ENCODE data around the gene SERPINE1.
"Not testable (repeated sequence)": the region's sequence is repeated elsewhere in the genome, so short reads cannot be mapped to it uniquely, and the experiment has no call there.

The SERPINE1 gene

GRCh38 chr7:101122933-101123702 lies 3.8 kb upstream of the SERPINE1 start:
- WGBS (ENCODE audit: insufficient coverage, insufficient read length) = no CpG with 5 or more reads among the region's 11 CpGs
- H3K4me3 ChIP-seq (ENCODE audit: low read length) = no peak overlapping the region
- H3K27me3 ChIP-seq (ENCODE audit: control insufficient read depth, insufficient read depth, low read length) = no peaks in the 10 kb centered on the region
- no peak for DNase-seq (ENCODE audit: low read depth, low spot score)
- H3K36me3 ChIP-seq (ENCODE audit: control insufficient read depth, insufficient read depth, low read length) = no peaks in the 10 kb centered on the region
- H3K4me1 ChIP-seq (ENCODE audit: control insufficient read depth, insufficient read depth, low read length) = peaks cover 7% of the 10 kb centered on the region; the same call in 1 of the 2 replicates
- no peak overlapping the region for H3K27ac ChIP-seq (ENCODE audit: low read length)
- H3K9me3 ChIP-seq (ENCODE audit: control insufficient read depth, insufficient read depth, low read length) = no peaks in the 10 kb centered on the region

DNA sequence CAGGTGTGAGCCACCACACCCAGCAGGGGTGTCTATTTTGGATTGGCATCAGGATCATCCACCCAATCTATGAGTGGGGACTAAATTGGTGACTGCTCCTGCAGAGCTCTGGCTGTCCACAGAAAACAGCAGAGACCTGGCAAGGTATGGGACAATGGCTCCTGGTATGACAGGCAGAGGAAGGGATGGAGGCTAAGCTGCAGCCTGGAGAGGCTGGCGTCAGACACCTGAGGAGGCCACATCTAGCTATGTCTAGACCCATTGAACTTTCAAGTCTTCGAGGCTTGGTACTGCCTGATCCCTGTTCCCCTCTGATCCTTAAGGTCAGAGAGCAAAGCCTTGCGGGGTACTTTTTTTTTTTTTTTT lies 3.2 kb upstream of the SERPINE1 start:
- H3K27me3 ChIP-seq (ENCODE audit: control insufficient read depth, insufficient read depth, low read length) = no peaks in the 10 kb centered on the region
- no peak overlapping the region for H3K27ac ChIP-seq (ENCODE audit: low read length)
- WGBS (ENCODE audit: insufficient coverage, insufficient read length) = no CpG with 5 or more reads among the region's 3 CpGs
- H3K4me3 ChIP-seq (ENCODE audit: low read length) = no peak overlapping the region
- no peaks in the 10 kb centered on the region for H3K9me3 ChIP-seq (ENCODE audit: control insufficient read depth, insufficient read depth, low read length)
- no peaks in the 10 kb centered on the region for H3K36me3 ChIP-seq (ENCODE audit: control insufficient read depth, insufficient read depth, low read length)
- DNase-seq (ENCODE audit: low read depth, low spot score) = no peak
- H3K4me1 ChIP-seq (ENCODE audit: control insufficient read depth, insufficient read depth, low read length) = peaks cover 9% of the 10 kb centered on the region

- no CpG with 5 or more reads among the region's 7 CpGs for WGBS (ENCODE audit: insufficient coverage, insufficient read length)
- no peaks in the 10 kb centered on the region for H3K27me3 ChIP-seq (ENCODE audit: control insufficient read depth, insufficient read depth, low read length)
- H3K36me3 ChIP-seq (ENCODE audit: control insufficient read depth, insufficient read depth, low read length) = no peaks in the 10 kb centered on the region
- peaks cover 9% of the 10 kb centered on the region for H3K4me1 ChIP-seq (ENCODE audit: control insufficient read depth, insufficient read depth, low read length)
- no peak overlapping the region for H3K27ac ChIP-seq (ENCODE audit: low read length)
- no peaks in the 10 kb centered on the region for H3K9me3 ChIP-seq (ENCODE audit: control insufficient read depth, insufficient read depth, low read length)
- H3K4me3 ChIP-seq (ENCODE audit: low read length) = no peak overlapping the region
- no peak for DNase-seq (ENCODE audit: low read depth, low spot score)
Observed at GRCh38 chr7:101124376-101125056, 2.4 kb upstream of the SERPINE1 start.

- Histone ChIP-seq H3K27me3 (ENCODE audit: control insufficient read depth, insufficient read depth, low read length) (no peaks in the 10 kb centered on the region), H3K36me3 (ENCODE audit: control insufficient read depth, insufficient read depth, low read length) (no peaks in the 10 kb centered on the region), H3K4me1 (ENCODE audit: control insufficient read depth, insufficient read depth, low read length) (peaks cover 7% of the 10 kb centered on the region), H3K4me3 (ENCODE audit: low read length) (no peak overlapping the region), H3K9me3 (ENCODE audit: control insufficient read depth, insufficient read depth, low read length) (no peaks in the 10 kb centered on the region), H3K27ac (ENCODE audit: low read length) (no peak overlapping the region)
- WGBS (ENCODE audit: insufficient coverage, insufficient read length) = no CpG with 5 or more reads among the region's 15 CpGs
- DNase-seq (ENCODE audit: low read depth, low spot score) = no peak
Observed at GRCh38 chr7:101125989-101126650, 784 bp upstream of the SERPINE1 start.

- no peak for DNase-seq (ENCODE audit: low read depth, low spot score)
- H3K9me3 ChIP-seq (ENCODE audit: control insufficient read depth, insufficient read depth, low read length) = no peaks in the 10 kb centered on the region
- WGBS (ENCODE audit: insufficient coverage, insufficient read length) = no CpG with 5 or more reads among the region's 3 CpGs
- H3K27me3 ChIP-seq (ENCODE audit: control insufficient read depth, insufficient read depth, low read length) = no peaks in the 10 kb centered on the region
- H3K4me1 ChIP-seq (ENCODE audit: control insufficient read depth, insufficient read depth, low read length) = peaks cover 5% of the 10 kb centered on the region
- H3K4me3 ChIP-seq (ENCODE audit: low read length) = no peak overlapping the region
- no peaks in the 10 kb centered on the region for H3K36me3 ChIP-seq (ENCODE audit: control insufficient read depth, insufficient read depth, low read length)
- no peak overlapping the region for H3K27ac ChIP-seq (ENCODE audit: low read length)
Observed at GRCh38 chr7:101127460-101128039, 646 bp downstream of the SERPINE1 start.

DNA sequence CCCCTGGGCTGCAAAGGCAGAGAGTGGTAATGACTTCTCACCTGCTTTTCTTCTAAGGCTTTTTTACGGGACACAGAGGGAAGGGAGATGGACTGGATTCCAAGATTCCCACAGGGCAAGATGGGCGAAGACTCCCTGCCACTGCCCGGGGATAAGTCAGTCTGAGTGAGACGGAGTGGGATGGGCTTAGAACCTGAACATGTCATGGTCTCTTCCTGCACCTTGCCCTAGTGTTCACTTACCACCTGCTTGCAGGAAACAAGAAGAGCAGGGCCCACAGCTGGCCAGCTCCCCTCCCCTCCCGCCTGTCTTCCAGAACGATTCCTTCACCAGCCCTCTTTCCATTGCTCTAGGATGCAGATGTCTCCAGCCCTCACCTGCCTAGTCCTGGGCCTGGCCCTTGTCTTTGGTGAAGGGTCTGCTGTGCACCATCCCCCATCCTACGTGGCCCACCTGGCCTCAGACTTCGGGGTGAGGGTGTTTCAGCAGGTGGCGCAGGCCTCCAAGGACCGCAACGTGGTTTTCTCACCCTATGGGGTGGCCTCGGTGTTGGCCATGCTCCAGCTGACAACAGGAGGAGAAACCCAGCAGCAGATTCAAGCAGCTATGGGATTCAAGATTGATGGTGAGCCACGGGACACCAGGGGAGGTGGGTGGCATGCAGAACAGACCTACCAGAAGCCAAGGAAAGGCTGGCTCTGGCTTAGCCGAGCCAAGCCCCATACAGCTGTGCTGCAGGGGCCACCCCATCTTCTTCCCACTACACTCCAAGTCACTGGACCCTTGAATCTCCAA lies 1.3 kb downstream of the SERPINE1 start:
- Histone ChIP-seq H3K27me3 (ENCODE audit: control insufficient read depth, insufficient read depth, low read length) (no peaks in the 10 kb centered on the region), H3K4me3 (ENCODE audit: low read length) (no peak overlapping the region), H3K27ac (ENCODE audit: low read length) (no peak overlapping the region), H3K9me3 (ENCODE audit: control insufficient read depth, insufficient read depth, low read length) (no peaks in the 10 kb centered on the region), H3K36me3 (ENCODE audit: control insufficient read depth, insufficient read depth, low read length) (no peaks in the 10 kb centered on the region), H3K4me1 (ENCODE audit: control insufficient read depth, insufficient read depth, low read length) (peaks cover 5% of the 10 kb centered on the region)
- WGBS (ENCODE audit: insufficient coverage, insufficient read length) = no CpG with 5 or more reads among the region's 14 CpGs
- DNase-seq (ENCODE audit: low read depth, low spot score) = no peak

DNA sequence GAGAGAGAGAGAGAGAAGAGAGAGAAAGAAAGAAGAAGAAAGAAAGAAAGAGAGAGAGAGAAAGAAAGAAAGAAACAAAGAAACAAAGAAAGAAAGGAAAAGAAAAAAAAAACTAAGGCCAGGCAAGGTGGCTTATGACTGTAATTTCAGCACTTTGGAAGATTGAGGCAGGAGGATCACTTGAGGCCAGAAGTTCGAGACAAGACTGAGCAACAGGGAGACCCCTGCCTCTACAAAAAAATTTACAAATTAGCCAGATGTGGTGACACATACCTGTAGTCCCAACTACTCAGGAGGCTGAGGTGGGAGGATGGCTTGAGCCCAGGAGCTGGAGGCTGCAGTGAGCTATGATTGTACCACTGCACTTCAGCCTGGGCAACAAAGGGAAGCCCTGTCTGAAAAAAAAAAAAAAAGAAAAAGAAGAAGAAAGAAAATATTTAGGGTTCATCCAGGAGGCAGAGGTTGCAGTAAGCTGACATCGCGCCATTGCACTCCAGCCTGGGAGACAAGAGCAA lies 2.8 kb downstream of the SERPINE1 start:
- H3K4me3 ChIP-seq (ENCODE audit: low read length) = no peak overlapping the region
- DNase-seq (ENCODE audit: low read depth, low spot score) = no peak
- no CpG with 5 or more reads among the region's 3 CpGs for WGBS (ENCODE audit: insufficient coverage, insufficient read length)
- no peaks in the 10 kb centered on the region for H3K9me3 ChIP-seq (ENCODE audit: control insufficient read depth, insufficient read depth, low read length)
- H3K27ac ChIP-seq (ENCODE audit: low read length) = no peak overlapping the region
- no peaks in the 10 kb centered on the region for H3K27me3 ChIP-seq (ENCODE audit: control insufficient read depth, insufficient read depth, low read length)
- no peaks in the 10 kb centered on the region for H3K36me3 ChIP-seq (ENCODE audit: control insufficient read depth, insufficient read depth, low read length)
- H3K4me1 ChIP-seq (ENCODE audit: control insufficient read depth, insufficient read depth, low read length) = peaks cover 7% of the 10 kb centered on the region

DNA sequence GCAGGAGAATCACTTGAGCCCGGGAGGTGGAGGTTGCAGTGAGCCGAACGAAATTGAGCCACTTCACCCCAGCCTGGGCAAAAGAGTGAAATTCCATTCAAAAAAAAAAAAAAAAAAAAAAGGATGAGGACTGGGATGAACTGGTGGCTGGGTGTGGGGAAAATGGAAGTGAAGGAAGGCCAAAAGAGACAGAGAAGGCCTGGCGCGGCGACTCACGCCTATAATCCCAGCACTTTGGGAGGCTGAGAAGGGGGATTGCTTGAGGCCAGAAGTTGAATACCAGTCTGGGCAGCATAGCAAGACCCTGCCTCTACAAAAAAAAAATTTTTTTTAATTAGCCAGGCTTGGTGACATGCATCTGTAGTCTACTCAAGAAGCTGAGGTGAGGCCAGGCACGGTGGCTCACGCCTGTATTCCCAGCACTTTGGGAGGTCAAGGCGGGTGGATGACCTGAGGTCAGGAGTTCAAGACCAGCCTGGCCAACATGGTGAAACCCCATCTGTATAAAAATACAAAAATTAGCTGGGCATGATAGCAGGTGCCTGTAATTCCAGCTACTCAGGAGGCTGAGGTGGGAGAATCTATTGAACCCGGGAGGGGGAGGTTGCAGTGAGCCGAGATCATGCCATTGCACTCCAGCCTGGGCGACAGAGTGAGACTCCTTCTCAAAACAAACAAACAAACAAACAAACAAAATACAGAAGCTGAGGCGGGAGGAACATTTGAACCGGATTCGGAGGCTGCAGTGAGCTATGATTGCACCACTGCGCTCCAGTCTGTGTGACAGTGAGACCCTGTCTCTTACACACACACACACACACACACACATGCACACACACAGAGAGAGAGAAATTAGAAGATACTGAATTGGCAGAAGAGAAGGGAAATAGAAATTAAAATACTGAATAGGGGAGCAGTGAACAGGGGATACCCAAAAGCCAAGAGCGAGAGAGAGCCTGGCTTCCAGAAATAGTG lies 6.0 kb downstream of the SERPINE1 start:
- no CpG with 5 or more reads among the region's 18 CpGs for WGBS (ENCODE audit: insufficient coverage, insufficient read length)
- not testable (repeated sequence) for H3K27ac ChIP-seq (ENCODE audit: low read length); DNase-seq (ENCODE audit: low read depth, low spot score); H3K4me1 ChIP-seq (ENCODE audit: control insufficient read depth, insufficient read depth, low read length); H3K4me3 ChIP-seq (ENCODE audit: low read length); H3K9me3 ChIP-seq (ENCODE audit: control insufficient read depth, insufficient read depth, low read length); H3K27me3 ChIP-seq (ENCODE audit: control insufficient read depth, insufficient read depth, low read length); H3K36me3 ChIP-seq (ENCODE audit: control insufficient read depth, insufficient read depth, low read length)

DNA sequence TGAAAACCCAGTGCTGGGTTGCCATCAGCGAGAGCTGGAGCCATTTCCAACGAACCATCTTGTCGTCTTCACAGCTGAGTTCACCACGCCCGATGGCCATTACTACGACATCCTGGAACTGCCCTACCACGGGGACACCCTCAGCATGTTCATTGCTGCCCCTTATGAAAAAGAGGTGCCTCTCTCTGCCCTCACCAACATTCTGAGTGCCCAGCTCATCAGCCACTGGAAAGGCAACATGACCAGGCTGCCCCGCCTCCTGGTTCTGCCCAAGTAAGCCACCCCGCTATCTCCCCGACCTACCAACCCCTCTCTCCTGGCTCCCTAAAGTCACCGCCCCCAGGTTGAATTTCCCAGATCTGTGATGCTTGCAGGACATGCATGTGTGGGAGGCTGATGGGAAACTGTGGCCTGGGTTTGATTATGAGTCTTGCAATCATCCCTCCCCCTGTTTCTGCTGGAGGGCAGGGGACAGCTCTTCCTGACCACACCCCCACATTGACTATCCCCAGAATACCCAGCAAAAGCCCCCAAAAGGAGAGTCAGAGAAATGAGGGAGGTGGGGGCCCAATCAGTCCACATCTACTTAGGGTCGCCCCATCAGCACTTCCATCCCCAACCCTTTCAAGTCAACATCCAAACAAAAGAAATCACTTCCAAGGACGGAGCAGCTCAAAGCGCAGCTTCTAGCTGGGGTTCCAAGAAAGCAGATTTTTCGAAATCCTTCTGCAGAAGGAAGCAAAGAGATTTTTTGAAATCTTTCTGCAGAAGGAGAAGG lies 6.9 kb downstream of the SERPINE1 start:
- peaks cover 1% of the 10 kb centered on the region; the same call in 1 of the 2 replicates for H3K4me1 ChIP-seq (ENCODE audit: control insufficient read depth, insufficient read depth, low read length)
- H3K9me3 ChIP-seq (ENCODE audit: control insufficient read depth, insufficient read depth, low read length) = no peaks in the 10 kb centered on the region
- H3K4me3 ChIP-seq (ENCODE audit: low read length) = no peak overlapping the region
- H3K27ac ChIP-seq (ENCODE audit: low read length) = no peak overlapping the region
- no peak for DNase-seq (ENCODE audit: low read depth, low spot score)
- no peaks in the 10 kb centered on the region for H3K27me3 ChIP-seq (ENCODE audit: control insufficient read depth, insufficient read depth, low read length)
- H3K36me3 ChIP-seq (ENCODE audit: control insufficient read depth, insufficient read depth, low read length) = no peaks in the 10 kb centered on the region
- WGBS (ENCODE audit: insufficient coverage, insufficient read length) = no CpG with 5 or more reads among the region's 15 CpGs
